Measurements from ENCODE around the gene NCKAP1. TPM values are rescaled to one million over a fixed set of nuclear protein-coding genes. Genes with fewer than 3 reads are reported as not detected.

Gene NCKAP1
- total and polyA plus RNA-seq, 12 donors: 26.8 to 134 (median 104) TPM

DNA sequence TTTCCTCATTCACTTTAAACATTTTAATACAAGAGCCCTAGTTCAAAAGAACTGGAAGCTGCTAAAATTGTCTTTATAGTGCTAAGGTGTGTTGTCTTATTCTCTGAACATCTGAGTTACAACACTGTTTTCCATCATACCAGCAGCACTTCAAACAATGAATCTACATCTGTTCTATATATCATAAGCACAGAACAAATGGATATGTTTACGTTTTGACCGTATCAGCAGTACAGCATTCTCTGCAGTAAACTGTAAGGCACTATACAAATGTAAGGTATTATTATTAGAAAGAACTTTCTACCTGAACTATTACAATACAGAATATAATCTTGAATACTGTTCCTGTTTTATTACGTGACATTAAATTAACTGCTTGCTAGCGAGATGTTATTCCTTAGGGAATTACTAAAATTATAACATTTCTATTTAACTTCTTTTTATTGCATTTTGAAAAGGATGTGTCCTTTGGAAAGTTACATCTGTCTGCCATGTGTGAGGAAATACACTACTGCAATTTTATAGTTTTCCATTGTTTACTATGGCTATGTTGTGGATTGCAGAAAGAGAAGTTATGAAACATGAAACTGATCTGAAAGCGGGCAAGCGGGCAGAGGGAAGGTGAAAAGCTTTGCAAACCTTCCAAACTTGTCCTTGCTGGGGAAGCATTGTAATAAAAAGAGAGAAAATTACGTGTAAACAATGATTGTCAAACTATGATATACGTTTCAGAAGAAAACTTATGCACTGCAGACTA, 13.7 kb downstream of the NCKAP1 start:
- H3K27me3 ChIP-seq: no peaks in the 10 kb centered on the region
- no peak for DNase-seq
- no peaks in the 10 kb centered on the region for H3K9me3 ChIP-seq (replicated peaks in 1 of 3)
- intact Hi-C loops (cut with DNase I): no loop called here
- no peak overlapping the region for H3K27ac ChIP-seq
- TF ChIP-seq CTCF (IDR thresholded peaks at IDR 0.05) (no peak), POLR2A (IDR thresholded peaks at IDR 0.05) (no peak)
- no peak overlapping the region for H3K4me3 ChIP-seq
- peaks cover 0 to 6% of the 10 kb centered on the region in 2 donors for H3K36me3 ChIP-seq (replicated peaks in 1 of 2)
- whole genome bisulfite sequencing, 4 donors: 75 to 85% (median 83%) methylated on average over 8 of the region's 8 CpGs
- H3K4me1 ChIP-seq (replicated peaks in 1 of 2): peaks cover 0 to 27% of the 10 kb centered on the region in 2 donors

DNA sequence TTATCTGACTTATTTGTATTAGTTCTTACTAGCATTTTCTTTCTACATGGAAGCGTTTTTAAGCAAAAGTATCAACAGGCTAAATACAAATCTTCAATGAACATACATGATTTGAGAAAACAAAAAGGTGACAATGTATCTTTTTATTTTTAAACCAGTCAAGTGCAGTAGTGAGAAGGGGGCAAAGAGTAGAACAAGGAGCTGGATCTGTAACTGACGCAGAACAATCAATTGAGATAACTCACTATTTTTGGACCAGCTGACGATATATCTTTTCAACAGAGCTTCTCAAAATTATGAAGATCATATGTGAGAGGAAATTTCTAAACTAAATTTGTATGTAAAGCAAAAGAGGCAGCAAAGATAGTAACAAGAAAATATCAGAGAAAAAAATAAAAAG, 15.5 kb downstream of the NCKAP1 start:
- no peak for DNase-seq
- intact Hi-C loops (cut with DNase I): no loop called here
- TF ChIP-seq POLR2A (IDR thresholded peaks at IDR 0.05) (no peak), CTCF (IDR thresholded peaks at IDR 0.05) (no peak)
- whole genome bisulfite sequencing, 4 donors: 89 to 97% (median 93%) methylated on average over 3 of the region's 3 CpGs
- H3K4me1 ChIP-seq (replicated peaks in 1 of 2): peaks cover 0 to 17% of the 10 kb centered on the region in 2 donors
- no peaks in the 10 kb centered on the region for H3K9me3 ChIP-seq (replicated peaks in 1 of 3)
- H3K36me3 ChIP-seq (replicated peaks in 1 of 2): peaks cover 0 to 6% of the 10 kb centered on the region in 2 donors
- no peaks in the 10 kb centered on the region for H3K27me3 ChIP-seq
- H3K4me3 ChIP-seq: no peak overlapping the region
- no peak overlapping the region for H3K27ac ChIP-seq

DNA sequence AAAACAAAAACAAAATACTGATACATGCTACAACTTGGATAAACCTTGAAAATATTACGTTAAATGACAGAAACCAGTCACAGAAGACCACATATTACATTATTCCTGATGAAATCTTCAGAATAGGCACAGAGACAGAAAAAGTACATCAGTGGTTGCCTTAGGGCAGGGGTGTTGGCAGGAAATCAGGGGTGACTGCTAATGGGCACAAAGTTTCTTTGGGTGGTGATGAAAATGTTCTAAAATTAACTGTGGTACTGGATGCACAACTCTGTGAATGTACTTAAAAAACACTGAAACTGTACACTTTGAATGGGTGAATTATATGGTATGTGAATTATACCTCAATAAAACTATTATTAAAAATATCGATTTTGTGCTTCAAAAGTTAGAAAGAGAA, 16.6 kb downstream of the NCKAP1 start:
- H3K27me3 ChIP-seq: no peaks in the 10 kb centered on the region
- intact Hi-C loops (cut with DNase I): no loop called here

More for the DNA sequence above, 16.6 kb downstream of the NCKAP1 start:
- Histone ChIP-seq H3K4me3 (no peak overlapping the region), H3K4me1 (replicated peaks in 1 of 2) (peaks cover 0 to 17% of the 10 kb centered on the region in 2 donors), H3K36me3 (replicated peaks in 1 of 2) (peaks cover 0 to 6% of the 10 kb centered on the region in 2 donors), H3K9me3 (replicated peaks in 1 of 3) (no peaks in the 10 kb centered on the region), H3K27ac (no peak overlapping the region)
- TF ChIP-seq POLR2A (IDR thresholded peaks at IDR 0.05) (no peak), CTCF (IDR thresholded peaks at IDR 0.05) (no peak)
- 88 to 95% (median 92%) methylated on average over 2 of the region's 2 CpGs for WGBS, 4 donors
- no peak for DNase-seq
